SK-N-SH (cell line): ENCODE measurements around the gene MINK1.

Source experiments
- EP300 ChIP-seq, 2 experiments: IDR thresholded peaks; 2 replicates each; pipeline versions ENCODE4 v1.4.0 to v1.6.1; 2012; ENCODE audit warnings: borderline replicate concordance in 1 of 2, low read depth in 1 of 2, low read length in 1 of 2
- EZH2phosphoT487 ChIP-seq: fragments of 200-600 bp; sonication (generic); IDR thresholded peaks from 2 replicates; pipeline ENCODE4 v1.6.1; 2017; ENCODE audit warnings: low read depth, mixed run types, mild to moderate bottlenecking, antibody characterized with exemption, moderate library complexity, borderline replicate concordance
- NFIC ChIP-seq: IDR thresholded peaks from 2 replicates; pipeline ENCODE4 v1.4.0; 2012; ENCODE audit warnings: borderline replicate concordance
- NRF1 ChIP-seq: IDR thresholded peaks from 2 replicates; pipeline ENCODE4 v1.6.1; 2012; ENCODE audit warnings: low read depth, mild to moderate bottlenecking, low read length
- POLR2AphosphoS5 ChIP-seq: IDR thresholded peaks from 2 replicates; pipeline ENCODE4 v1.6.1; 2012; ENCODE audit warnings: low read depth, low read length
- RFX5 ChIP-seq: IDR thresholded peaks from 2 replicates; pipeline ENCODE4 v1.6.1; 2012; ENCODE audit warnings: mild to moderate bottlenecking, improper control_type of control experiment, low read length
- RXRA ChIP-seq: IDR thresholded peaks from 2 replicates; pipeline ENCODE4 v1.4.0; 2012; ENCODE audit warnings: low read depth, mild to moderate bottlenecking, borderline replicate concordance
- TF ChIP-seq, protein P1 (sequence below): fragments of 200-600 bp; sonication (generic); IDR thresholded peaks from 2 replicates; pipeline ENCODE4 v1.6.1; 2017; ENCODE audit warnings: antibody characterized with exemption, mild to moderate bottlenecking, moderate library complexity
- TF ChIP-seq, protein P2 (sequence below): IDR thresholded peaks from 2 replicates; pipeline ENCODE4; 2012
- TF ChIP-seq, protein P3 (sequence below): IDR thresholded peaks from 2 replicates; pipeline ENCODE4 v1.4.0; 2012; ENCODE audit warnings: low read depth, borderline replicate concordance
- TF ChIP-seq, protein P4 (sequence below): IDR thresholded peaks from 2 replicates; pipeline ENCODE4 v1.4.0; 2012; ENCODE audit warnings: low read depth

DNA sequence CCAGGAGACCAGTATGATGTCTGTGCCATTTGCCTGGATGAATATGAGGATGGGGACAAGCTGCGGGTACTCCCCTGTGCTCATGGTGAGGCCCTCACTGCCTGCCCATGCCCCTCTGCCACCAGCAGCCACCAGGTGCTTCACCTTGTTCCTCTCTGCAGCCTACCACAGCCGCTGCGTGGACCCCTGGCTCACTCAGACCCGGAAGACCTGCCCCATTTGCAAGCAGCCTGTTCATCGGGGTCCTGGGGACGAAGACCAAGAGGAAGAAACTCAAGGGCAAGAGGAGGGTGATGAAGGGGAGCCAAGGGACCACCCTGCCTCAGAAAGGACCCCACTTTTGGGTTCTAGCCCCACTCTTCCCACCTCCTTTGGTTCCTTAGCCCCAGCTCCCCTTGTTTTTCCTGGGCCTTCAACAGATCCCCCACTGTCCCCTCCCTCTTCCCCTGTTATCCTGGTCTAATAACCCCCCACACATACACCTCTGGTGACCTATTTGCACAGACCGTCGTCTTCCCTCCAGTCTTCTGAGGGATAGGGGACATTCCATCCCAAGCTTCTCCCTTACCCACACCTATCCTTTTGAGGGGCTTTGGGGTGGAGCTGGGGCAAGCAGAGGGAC lies 111.5 kb downstream of the MINK1 start:
- TF ChIP-seq, protein P1, sequence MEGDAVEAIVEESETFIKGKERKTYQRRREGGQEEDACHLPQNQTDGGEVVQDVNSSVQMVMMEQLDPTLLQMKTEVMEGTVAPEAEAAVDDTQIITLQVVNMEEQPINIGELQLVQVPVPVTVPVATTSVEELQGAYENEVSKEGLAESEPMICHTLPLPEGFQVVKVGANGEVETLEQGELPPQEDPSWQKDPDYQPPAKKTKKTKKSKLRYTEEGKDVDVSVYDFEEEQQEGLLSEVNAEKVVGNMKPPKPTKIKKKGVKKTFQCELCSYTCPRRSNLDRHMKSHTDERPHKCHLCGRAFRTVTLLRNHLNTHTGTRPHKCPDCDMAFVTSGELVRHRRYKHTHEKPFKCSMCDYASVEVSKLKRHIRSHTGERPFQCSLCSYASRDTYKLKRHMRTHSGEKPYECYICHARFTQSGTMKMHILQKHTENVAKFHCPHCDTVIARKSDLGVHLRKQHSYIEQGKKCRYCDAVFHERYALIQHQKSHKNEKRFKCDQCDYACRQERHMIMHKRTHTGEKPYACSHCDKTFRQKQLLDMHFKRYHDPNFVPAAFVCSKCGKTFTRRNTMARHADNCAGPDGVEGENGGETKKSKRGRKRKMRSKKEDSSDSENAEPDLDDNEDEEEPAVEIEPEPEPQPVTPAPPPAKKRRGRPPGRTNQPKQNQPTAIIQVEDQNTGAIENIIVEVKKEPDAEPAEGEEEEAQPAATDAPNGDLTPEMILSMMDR = no peak
- TF ChIP-seq RXRA = no peak
- TF ChIP-seq NFIC = no peak
- TF ChIP-seq NRF1 = no peak
- no peak for TF ChIP-seq EP300 (IDR thresholded peaks at IDR 0.05; ENCODE audit: borderline replicate concordance in 1 of 2, low read depth in 1 of 2, low read length in 1 of 2)
- TF ChIP-seq, protein P2, sequence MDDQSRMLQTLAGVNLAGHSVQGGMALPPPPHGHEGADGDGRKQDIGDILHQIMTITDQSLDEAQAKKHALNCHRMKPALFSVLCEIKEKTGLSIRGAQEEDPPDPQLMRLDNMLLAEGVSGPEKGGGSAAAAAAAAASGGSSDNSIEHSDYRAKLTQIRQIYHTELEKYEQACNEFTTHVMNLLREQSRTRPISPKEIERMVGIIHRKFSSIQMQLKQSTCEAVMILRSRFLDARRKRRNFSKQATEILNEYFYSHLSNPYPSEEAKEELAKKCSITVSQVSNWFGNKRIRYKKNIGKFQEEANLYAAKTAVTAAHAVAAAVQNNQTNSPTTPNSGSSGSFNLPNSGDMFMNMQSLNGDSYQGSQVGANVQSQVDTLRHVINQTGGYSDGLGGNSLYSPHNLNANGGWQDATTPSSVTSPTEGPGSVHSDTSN = no peak; the same call in 1 of the 2 replicates
- TF ChIP-seq, protein P3, sequence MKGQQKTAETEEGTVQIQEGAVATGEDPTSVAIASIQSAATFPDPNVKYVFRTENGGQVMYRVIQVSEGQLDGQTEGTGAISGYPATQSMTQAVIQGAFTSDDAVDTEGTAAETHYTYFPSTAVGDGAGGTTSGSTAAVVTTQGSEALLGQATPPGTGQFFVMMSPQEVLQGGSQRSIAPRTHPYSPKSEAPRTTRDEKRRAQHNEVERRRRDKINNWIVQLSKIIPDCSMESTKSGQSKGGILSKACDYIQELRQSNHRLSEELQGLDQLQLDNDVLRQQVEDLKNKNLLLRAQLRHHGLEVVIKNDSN = no peak
- no peak; the same call in 1 of the 2 replicates for TF ChIP-seq POLR2AphosphoS5
- TF ChIP-seq EZH2phosphoT487 = no peak
- TF ChIP-seq, protein P4, sequence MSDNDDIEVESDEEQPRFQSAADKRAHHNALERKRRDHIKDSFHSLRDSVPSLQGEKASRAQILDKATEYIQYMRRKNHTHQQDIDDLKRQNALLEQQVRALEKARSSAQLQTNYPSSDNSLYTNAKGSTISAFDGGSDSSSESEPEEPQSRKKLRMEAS = no peak
- no peak for TF ChIP-seq RFX5
